ENCODE measurements around the gene RNF212B.
A peak's percentile ranks its signal among the peaks of the same experiment; 100 is the strongest.
"Not testable (repeated sequence)": the region's sequence is repeated elsewhere in the genome, so short reads cannot be mapped to it uniquely, and the experiment has no call there.

RNF212B gene

GRCh38 chr14:23241061-23241715, 3.5 kb downstream of the RNF212B start:
- FAIRE-seq; DNase-seq (ENCODE audit: extremely low spot score, insufficient read length, low read depth): not testable (repeated sequence)

DNA sequence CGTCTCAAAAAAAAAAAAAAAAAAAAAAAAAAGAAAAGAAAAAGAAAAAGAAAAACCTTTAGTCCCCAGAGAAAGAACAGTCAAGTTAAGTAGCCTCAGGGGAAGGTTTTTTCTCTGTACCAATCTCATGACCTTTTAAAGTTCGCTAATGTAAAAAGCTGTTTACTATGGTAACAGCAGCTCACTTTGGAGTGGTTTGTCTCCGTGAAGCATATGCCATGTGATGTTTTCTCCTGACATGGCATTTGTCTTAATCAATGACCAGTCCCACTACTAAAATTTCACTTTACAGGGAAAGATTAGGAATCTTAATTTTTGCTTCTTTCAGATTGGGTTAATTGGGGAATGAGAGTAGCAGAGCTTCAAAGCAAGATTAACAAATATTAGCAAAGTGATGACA, 4.3 kb downstream of the RNF212B start:
- FAIRE-seq (no peak), DNase-seq (ENCODE audit: extremely low spot score, insufficient read length, low read depth) (no peak)

DNA sequence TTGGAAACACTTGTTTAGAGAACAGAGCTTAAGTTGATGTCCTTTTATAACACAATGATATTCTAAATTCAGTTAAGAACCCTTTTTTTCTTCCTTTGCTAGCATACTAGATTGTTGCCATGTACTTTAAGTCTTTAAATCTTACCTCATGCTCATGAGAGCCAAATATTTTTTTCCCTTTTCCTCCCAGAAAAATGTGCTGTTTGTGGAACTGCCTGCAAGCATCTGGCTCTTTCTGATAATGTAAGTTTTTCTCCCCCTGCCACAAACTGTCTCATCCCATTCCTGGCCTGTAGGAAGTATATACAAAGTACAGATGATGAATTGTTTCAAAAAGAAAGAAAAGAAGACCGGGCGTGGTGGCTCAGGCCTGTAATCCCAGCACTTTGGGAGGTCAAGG, 5.3 kb downstream of the RNF212B start:
- DNase-seq (ENCODE audit: extremely low spot score, insufficient read length, low read depth) = no peak
- FAIRE-seq = no peak

- FAIRE-seq = no peak
- DNase-seq (ENCODE audit: extremely low spot score, insufficient read length, low read depth) = no peak
Observed at GRCh38 chr14:23245282-23245681, 7.5 kb downstream of the RNF212B start.

DNA sequence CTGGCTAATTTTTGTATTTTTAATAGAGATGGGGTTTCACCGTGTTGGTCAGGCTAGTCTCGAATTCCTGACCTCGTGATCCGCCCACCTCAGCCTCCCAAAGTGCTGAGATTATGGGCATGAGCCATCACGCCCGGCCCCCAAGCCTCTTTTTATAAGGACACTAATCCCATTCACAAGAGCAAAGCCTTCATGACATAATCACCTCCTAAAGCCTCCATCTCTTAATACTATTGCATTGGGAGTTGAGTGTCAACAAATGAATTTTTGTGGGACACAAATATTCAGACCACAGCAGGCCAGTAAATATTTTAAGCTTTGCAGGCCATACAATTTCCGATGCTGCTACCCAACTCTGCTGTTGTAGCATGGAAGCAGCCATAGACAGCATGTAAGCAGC, 10.9 kb downstream of the RNF212B start:
- no peak for DNase-seq (ENCODE audit: extremely low spot score, insufficient read length, low read depth)
- FAIRE-seq = no peak

DNA sequence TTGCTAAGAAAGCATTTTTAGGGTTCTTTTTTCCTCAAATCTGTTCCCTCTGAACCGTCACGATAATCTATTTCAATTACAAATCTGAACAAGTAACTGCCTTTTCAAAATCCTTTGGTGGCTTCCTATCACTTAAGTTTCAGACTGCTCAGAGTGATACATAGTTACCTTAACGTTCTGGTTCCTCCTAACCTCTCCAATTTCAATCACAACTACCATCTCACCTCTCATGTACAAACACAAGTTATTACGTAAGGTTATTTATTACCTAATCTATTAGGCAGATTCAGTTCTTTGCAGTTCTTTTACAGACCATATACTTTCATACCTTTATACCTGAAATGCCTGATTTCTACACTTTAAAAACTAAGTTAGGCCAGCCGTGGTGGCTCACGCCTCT, 12.1 kb downstream of the RNF212B start:
- FAIRE-seq = no peak
- no peak for DNase-seq (ENCODE audit: extremely low spot score, insufficient read length, low read depth)

- FAIRE-seq (no peak), DNase-seq (ENCODE audit: extremely low spot score, insufficient read length, low read depth) (no peak)
Observed at GRCh38 chr14:23252006-23252405, 14.3 kb downstream of the RNF212B start.

DNA sequence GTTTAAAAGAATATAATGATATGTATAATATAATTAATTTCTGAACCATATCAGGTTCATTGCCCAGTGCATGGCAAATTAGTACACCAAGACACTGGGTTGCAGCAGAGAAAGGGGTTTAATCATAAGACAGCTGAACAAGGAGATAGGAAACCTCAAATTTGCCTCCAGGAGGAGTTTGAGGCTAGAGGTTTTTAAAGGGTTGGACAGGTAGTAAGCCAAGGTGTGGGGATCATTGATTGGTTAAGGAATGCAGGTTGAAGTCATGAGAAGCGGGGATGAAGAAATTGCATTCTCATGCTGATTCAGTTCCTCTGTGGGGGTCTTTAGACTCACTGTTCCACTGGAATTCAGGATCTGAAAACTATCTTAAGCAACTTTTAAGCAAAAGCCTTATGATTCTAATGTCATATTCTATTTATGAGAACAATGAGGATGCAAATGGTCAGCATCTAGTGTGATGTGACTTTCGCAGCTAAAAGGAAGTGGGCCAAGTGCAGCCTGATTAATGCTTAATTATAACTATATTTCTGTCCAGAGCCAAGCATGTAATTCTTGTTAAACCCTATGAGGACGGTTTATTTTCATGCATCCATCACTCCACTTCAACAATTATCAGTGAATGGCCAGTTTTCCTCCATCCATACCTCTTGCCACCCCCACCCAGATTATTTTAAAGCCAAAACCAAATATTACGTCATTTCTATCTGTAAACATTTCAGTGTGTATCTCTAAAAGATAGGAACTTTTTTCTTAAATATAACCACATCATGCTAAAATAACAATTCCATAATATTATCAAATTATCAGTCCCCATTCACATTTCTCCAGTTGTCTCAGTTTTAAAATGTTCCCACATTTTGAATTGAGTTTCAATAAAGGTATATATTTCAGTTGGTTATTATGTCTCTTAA, 14.9 kb downstream of the RNF212B start:
- no peak for DNase-seq (ENCODE audit: extremely low spot score, insufficient read length, low read depth)
- FAIRE-seq = no peak

DNA sequence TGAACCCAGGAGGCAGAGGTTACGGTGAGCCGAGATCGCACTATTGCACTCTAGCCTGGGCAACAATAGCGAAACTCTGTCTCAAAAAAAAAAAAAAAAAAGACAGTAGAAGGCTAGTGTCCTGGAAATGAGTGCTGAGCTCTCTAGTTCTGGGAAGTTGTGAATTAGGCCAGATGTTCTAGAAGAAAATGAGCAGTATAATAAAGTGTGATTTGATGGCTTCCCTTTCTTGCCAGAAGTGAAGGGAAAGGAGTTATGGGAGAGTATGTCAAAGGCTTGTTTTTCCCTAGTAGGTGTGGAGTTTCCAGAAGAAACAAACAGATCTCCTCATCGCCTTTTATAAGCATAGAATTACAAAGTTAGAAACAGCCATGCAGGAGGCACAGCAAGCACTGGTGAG, 20.5 kb downstream of the RNF212B start:
- FAIRE-seq (no peak), DNase-seq (ENCODE audit: extremely low spot score, insufficient read length, low read depth) (no peak)

DNA sequence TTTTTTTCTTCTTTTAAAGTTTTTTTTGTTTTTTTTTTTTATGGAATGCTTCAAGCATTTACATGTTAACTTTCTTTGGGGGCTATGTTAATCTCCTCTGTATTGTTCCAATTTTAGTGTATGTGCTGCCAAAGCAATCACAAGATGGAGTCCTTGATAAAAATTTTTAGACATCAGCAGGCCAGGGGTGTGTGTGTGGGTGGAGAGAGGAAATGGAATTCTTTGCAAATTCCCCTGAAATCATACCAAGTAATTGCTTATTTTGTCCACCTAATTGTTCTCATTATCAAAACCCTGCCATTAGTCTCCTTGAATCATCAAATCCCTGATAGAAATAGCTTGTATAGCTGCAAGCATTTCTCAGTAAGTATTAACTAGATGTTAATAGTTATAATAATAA, 21.7 kb downstream of the RNF212B start:
- DNase-seq (ENCODE audit: extremely low spot score, insufficient read length, low read depth) = no peak
- FAIRE-seq = no peak

DNA sequence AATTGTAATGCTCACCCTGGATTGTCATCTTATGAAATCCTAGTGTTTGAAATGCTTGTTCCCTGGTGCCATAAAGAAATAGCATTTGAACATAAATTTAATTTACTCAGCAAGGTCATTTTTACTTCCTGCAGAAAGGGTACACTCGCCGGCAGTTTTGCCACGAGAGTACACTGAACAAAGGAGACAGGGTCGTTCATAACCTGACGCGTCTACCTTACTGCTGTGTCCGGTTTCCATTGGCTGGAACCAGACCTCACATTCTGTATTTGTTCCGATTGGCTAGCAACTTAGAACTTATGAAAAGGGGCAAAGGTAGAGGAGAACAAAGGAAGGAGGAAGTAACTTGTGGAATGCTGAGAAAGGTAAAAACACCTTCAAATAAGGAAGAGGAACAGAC, 23.1 kb downstream of the RNF212B start:
- DNase-seq (ENCODE audit: extremely low spot score, insufficient read length, low read depth); FAIRE-seq: not testable (repeated sequence)

DNA sequence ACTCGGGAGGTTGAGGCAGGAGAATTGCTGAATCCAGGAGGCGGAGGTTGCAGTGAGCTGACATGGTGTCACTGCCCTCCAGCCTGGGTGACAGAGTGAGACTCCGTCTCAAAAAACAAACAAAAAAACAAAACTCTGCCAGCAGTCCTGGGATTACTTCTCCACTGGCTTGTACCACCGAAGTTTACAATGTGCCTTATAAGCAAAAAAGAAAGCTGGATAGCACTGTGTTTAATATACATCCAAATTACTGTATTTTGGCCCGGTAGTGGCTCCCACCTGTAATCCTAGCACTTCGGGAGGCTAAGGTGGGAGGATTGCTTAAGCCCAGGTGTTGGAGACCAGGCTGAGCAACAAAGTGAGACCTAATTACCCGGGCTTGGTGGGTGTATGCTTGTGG, 31.5 kb downstream of the RNF212B start:
- DNase-seq (ENCODE audit: extremely low spot score, insufficient read length, low read depth) (no peak), FAIRE-seq (no peak)

- FAIRE-seq (no peak), DNase-seq (ENCODE audit: extremely low spot score, insufficient read length, low read depth) (no peak)
Observed at GRCh38 chr14:23275412-23275811, 37.7 kb downstream of the RNF212B start.

DNA sequence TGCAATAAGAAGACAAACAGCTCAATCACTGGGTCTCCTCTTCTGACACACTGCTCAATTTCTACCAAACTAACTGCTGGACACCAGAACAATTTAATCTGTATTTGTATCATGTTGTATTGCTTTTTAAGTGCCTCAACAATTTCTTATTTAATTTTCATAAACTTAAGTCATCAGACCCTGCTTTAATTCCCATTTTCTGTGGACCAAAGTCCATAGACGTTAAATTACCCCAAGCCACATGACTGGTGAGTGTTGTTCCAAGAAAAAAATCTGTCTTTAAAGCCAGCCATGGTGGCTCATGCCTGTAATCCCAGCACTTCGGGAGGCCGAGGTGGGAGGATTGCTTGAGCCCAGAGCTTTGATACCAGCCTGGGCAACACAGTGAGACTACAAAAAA, 39.5 kb downstream of the RNF212B start:
- FAIRE-seq (no peak), DNase-seq (ENCODE audit: extremely low spot score, insufficient read length, low read depth) (no peak)

- not testable (repeated sequence) for DNase-seq (ENCODE audit: extremely low spot score, insufficient read length, low read depth); FAIRE-seq
Observed at GRCh38 chr14:23277928-23278327, 40.2 kb downstream of the RNF212B start.

DNA sequence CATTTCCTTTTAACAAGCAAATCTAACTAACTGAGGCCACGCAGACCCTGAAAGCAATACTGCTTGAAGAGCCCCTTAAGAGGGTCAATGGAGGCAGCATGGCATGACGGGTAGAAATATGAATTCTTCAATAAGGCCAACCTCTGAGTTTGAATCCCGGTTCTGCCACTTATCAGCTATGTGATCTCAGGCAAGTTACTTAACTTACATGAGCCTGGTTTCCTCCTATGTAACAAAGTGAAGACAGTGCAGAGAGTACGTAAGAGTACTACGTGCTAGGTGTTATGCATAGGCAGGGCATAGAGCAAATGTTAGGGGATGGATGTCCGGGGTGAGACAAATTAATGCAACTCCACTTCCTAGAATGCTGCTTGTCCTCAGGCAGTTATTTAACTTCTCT, 43.5 kb downstream of the RNF212B start:
- no peak for DNase-seq (ENCODE audit: extremely low spot score, insufficient read length, low read depth)
- FAIRE-seq = no peak

DNA sequence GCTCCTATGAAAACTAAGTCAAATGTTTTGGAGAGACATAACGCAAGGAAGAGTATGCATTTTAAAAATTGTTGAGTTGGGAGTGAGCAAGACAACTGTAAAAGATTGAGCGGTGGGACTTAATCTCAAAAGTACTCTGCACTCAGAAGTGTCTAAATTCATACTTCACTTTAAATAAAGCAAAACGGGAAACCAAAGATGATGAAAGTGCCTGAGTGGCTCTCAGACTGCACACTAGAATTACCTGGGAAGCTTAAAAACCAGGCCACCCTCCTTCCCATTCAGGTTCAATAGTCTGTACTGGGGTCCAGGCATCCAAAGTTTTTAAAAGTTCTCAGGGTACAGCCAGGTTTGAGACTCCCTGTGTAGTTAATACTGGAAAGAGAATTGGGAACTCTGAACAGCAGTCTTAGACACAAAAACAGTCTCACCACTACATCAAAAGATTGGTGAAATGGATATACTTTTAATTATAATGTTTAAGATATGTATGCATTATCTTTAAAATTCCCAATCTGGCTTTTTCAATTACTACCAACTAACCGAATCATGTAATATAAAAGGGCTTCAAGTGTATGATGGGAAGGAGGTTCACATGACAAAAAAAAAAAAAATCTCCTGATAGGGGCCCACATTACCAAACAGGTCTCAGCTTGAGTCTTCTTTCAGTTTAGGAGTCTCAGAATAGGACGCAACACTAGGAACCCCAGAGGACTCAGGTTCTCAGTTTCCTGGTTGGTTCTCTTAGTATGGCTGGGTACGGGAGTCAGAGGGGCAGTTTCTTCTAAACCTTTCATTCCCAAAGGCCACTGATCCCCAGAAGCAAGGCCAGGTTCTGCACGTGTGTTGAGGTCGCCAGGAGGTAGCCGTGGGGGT, 47.2 kb downstream of the RNF212B start:
- DNase-seq (ENCODE audit: extremely low spot score, insufficient read length, low read depth) (no peak), FAIRE-seq (peak; percentile 60)

- DNase-seq (ENCODE audit: extremely low spot score, insufficient read length, low read depth) = no peak
- FAIRE-seq = no peak
Observed at GRCh38 chr14:23285530-23286019, 47.8 kb downstream of the RNF212B start.

DNA sequence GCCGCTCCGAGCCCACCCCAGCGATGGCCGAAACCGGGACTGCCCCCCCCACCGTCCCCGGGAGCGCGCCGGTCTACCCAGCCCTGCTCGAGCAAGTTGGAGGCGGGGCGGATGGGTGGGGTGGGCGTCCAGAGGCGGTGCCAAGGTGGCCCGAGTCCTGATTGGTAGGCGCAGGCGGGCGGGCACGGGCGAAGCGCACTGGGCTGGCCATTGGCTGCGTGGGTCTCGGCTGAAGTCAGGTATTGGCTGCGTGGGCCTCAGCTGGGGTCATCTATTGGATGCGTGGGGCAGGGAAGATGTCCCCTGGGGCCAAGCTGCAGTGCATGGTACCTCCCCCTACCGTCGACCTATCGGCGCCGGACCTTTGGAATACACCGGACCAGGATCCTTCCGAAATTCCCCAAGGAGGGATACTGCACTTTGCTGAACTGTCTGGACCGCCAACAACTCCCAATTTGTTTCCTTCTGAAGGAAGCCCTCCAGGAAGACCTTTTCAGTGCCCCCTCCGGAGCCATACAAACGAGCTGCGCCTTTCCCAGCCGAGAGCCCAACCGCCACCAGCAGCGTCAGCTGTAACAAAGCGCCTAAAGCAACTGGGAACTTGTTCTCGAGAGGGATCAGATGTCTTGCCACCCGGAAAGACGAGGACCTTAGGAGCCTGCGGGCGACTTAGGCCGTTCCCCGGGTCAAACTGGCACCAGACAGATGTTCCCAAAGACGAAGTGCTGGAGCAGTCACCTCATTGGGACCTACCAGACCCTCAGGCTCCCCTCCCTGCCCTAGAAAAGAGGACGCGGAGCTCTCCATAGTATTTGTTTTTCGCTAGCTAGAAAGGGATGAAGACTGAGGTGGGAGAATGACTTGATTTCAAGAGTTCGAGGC, 48.5 kb downstream of the RNF212B start, which contains the start of gene HOMEZ:
HOMEZ (minus strand) TSS at position 113 of the 882 bp plus-strand sequence. CDS start 180 bp downstream, outside the sequence.
- peak; percentile 98 for FAIRE-seq
- DNase-seq (ENCODE audit: extremely low spot score, insufficient read length, low read depth) = peak; percentile 96

All from GM18507 (cell line).